GM19193 (cell line): ENCODE data around the gene USH2A.

ENCODE experiments used
- POLR2A ChIP-seq: IDR thresholded peaks from 4 replicates; pipeline ENCODE4 v1.6.1; 2011; ENCODE audit not compliant: insufficient read depth, insufficient read length; ENCODE audit errors: extremely low read depth

Gene USH2A

DNA sequence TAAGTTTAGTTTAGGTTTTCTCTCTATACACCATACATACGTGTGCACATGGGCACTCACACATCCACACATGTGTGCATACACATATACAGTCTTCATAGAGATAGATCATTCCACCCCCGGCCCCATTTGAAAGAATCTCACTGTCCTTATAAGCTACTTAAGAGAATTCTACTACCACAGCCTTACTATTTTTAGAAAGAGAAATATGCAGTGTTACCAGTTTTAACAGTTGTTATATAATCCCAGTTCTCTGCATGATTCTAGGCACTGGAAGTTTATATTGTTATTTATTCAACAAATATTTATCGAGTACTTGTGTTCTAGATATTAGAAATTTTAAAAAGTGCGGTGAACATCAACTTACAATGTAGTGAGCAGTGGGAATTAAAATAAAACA lies 814.6 kb downstream of the USH2A start:
- TF ChIP-seq POLR2A, result no peak

- TF ChIP-seq POLR2A, result no peak
These were observed 815.8 kb downstream of the USH2A start for GRCh38 chr1:215607412-215607811.

DNA sequence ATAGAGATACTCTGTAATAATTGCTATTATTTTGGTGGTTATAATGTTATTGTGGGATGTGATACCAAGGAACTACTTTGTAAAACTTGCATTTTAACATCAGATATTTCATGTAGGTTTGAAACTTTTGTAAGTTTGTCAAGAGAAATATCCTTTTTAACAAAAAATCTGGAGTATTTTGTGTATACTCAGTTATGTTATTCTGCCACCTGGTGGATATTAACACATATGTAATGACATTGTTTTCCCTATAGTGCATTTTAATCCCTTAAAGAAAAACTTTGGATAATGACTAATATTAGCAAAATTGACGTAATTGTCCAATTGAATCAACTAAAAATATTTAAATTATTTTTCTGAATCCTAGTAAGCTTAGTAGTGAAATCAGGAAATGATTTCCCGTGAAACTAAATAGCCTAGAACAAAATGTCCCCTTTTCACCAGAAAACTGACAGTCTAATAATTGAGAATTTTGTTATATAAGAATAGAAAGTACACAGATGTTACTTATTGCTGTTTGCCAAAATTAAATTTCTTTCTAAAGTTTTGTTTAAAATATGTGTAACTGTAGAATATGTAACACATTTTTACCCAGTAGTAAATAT lies 816.6 kb downstream of the USH2A start:
- no peak for TF ChIP-seq POLR2A

DNA sequence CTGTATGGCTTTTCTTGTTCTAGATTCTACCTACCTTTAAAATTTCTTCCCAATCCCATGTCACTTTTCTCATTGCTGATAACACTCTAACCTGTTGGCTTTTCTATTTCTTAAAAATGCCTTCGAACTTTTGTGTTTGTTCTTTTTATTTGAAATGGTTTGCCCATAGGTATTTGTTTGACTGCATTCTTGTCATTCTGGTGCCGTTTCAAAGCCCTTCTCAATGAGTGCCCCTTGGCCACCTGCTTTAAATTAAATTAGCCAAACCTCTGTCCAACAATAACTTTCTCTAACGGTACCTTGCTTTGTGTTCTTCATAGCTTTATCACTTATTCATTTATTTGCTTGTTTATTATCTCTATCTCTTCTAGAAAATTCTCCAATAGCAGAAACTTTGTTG lies 817.2 kb downstream of the USH2A start:
- no peak for TF ChIP-seq POLR2A

- no peak for TF ChIP-seq POLR2A
These were observed 818.1 kb downstream of the USH2A start for GRCh38 chr1:215605011-215605621.

DNA sequence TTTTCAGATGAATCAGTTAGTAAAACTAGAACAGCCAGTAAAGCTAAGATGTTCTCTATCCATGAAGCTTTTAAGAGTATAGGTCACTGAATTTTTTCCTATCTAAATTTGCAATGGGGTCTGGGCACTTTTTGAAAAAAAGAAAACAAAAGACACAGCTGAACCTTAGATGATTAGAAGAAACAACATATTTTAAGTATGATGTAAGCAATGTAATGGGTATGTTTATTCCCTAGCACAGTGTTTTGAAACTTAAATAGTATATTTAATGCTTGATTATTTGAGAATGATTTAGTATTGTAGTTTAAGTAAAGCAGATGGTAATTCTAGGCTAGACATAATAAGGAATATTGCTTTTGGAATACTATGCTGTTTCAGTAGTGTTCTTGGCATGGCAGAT lies 819.9 kb downstream of the USH2A start:
- TF ChIP-seq POLR2A, result no peak

- TF ChIP-seq POLR2A, result no peak
These were observed 822.0 kb downstream of the USH2A start for GRCh38 chr1:215601276-215601675.

- no peak for TF ChIP-seq POLR2A
These were observed 822.4 kb downstream of the USH2A start for GRCh38 chr1:215600867-215601266.

GRCh38 chr1:215600258-215600792 lies 822.9 kb downstream of the USH2A start:
- no peak for TF ChIP-seq POLR2A

GRCh38 chr1:215599418-215600074 lies 823.7 kb downstream of the USH2A start:
- TF ChIP-seq POLR2A, result no peak

GRCh38 chr1:215597961-215598360 lies 825.3 kb downstream of the USH2A start:
- no peak for TF ChIP-seq POLR2A

GRCh38 chr1:215595231-215595630 lies 828.0 kb downstream of the USH2A start:
- TF ChIP-seq POLR2A, result no peak

DNA sequence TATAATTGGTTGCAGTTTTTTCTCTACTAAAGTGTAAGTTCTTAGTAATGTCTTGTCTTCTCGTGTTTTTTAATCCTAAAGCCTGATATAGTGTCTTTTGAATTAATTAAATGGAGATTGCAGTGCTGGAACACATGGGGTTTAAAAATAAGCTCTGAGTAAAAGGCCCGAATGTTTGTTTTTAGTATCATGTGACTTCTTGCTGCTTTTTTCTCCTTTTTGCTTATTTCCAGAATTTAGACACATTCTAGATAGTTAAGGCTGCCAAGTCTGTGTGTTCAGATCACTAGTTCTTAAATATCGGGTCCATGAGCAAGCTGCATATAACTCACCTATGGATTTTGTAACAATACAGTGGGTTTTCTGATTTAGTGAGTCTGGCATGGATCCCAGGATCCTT lies 828.6 kb downstream of the USH2A start:
- no peak for TF ChIP-seq POLR2A

DNA sequence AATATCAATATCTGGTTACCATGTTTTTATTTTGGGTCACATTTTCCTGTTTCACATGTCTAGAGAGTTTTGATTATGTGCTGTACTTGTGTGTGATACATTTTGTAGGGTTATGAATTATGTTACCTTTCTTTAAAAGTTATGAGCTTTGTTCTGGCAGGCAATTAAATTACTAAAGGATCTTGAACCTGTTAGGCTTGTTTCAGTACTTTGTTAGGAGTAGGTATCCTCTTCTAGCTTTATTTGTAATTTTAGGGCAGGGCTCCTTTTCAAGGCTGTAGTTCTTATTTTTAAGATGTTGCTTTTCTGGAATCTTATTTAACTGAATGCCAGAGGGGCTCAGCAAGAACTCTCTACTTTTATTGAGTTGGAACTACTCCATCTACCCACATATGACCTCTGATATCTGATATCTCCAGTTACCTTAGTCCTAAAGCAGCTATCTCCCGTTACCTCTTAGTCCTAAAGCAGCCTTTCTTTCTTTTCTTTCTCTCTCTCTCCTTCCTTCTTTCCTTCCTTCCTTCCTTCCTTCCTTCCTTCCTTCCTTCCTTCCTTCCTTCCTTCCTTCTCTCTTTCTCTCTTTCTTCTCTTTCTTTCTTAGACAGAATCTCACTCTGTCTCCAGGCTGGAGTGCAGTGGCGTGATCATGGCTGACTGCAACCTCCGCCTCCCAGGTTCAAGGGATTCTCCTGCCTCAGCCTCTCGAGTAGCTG lies 832.3 kb downstream of the USH2A start:
- no peak for TF ChIP-seq POLR2A
